HL-60 (cell line): ENCODE measurements around the gene WSCD1.

Source experiments
- POLR2AphosphoS5 ChIP-seq: IDR thresholded peaks from 2 replicates; pipeline ENCODE4 v1.6.1; 2012; ENCODE audit warnings: low read depth
- SPI1 ChIP-seq: IDR thresholded peaks from 2 replicates; pipeline ENCODE4 v1.6.1; 2012; ENCODE audit warnings: low read depth, mild to moderate bottlenecking, borderline replicate concordance
- TF ChIP-seq, protein P1 (sequence below): IDR thresholded peaks from one replicate; pipeline ENCODE4 v1.5.1; 2011; ENCODE audit warnings: low read length, control low read depth, inconsistent platforms; ENCODE audit not compliant: insufficient read depth
- TF ChIP-seq, protein P2 (sequence below): IDR thresholded peaks from 2 replicates; pipeline ENCODE4 v1.6.1; 2012; ENCODE audit warnings: low read depth; ENCODE audit not compliant: insufficient replicate concordance

DNA sequence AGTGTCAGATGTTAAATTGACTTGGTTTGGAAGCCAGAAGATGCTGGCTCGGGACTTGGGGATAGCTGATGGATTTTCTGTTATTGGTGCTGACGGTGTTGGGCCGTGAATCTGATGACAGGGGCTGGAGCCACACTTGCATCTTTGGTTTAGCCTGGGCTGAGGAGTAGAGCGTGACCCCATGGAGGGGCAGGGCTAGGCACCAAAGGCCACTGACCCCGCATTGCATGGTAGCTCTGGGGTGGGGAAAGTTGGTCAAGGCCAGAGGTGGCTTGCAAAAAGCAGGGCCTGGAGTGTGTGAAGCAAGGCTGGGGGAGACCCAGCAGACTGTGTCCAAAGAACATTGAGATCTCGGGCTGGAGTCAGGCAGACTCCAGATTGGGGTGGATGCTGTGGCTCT is 25.3 kb downstream of the WSCD1 start:
- TF ChIP-seq, protein P1, sequence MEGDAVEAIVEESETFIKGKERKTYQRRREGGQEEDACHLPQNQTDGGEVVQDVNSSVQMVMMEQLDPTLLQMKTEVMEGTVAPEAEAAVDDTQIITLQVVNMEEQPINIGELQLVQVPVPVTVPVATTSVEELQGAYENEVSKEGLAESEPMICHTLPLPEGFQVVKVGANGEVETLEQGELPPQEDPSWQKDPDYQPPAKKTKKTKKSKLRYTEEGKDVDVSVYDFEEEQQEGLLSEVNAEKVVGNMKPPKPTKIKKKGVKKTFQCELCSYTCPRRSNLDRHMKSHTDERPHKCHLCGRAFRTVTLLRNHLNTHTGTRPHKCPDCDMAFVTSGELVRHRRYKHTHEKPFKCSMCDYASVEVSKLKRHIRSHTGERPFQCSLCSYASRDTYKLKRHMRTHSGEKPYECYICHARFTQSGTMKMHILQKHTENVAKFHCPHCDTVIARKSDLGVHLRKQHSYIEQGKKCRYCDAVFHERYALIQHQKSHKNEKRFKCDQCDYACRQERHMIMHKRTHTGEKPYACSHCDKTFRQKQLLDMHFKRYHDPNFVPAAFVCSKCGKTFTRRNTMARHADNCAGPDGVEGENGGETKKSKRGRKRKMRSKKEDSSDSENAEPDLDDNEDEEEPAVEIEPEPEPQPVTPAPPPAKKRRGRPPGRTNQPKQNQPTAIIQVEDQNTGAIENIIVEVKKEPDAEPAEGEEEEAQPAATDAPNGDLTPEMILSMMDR = no peak
- TF ChIP-seq SPI1 (no peak), POLR2AphosphoS5 (no peak)
- TF ChIP-seq, protein P2, sequence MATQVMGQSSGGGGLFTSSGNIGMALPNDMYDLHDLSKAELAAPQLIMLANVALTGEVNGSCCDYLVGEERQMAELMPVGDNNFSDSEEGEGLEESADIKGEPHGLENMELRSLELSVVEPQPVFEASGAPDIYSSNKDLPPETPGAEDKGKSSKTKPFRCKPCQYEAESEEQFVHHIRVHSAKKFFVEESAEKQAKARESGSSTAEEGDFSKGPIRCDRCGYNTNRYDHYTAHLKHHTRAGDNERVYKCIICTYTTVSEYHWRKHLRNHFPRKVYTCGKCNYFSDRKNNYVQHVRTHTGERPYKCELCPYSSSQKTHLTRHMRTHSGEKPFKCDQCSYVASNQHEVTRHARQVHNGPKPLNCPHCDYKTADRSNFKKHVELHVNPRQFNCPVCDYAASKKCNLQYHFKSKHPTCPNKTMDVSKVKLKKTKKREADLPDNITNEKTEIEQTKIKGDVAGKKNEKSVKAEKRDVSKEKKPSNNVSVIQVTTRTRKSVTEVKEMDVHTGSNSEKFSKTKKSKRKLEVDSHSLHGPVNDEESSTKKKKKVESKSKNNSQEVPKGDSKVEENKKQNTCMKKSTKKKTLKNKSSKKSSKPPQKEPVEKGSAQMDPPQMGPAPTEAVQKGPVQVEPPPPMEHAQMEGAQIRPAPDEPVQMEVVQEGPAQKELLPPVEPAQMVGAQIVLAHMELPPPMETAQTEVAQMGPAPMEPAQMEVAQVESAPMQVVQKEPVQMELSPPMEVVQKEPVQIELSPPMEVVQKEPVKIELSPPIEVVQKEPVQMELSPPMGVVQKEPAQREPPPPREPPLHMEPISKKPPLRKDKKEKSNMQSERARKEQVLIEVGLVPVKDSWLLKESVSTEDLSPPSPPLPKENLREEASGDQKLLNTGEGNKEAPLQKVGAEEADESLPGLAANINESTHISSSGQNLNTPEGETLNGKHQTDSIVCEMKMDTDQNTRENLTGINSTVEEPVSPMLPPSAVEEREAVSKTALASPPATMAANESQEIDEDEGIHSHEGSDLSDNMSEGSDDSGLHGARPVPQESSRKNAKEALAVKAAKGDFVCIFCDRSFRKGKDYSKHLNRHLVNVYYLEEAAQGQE = no peak
